Endothelial cell of umbilical vein (primary cell): ENCODE results near the gene TIMMDC1.

ENCODE experiments used
- CTCF ChIP-seq, 2 donors: IDR thresholded peaks; 1 replicate in 1 of 2; 2 replicates in 1 of 2; pipeline ENCODE4 v1.5.1; 2011; ENCODE audit warnings: low read length in 2 of 2, mild to moderate bottlenecking in 2 of 2, moderate library complexity in 2 of 2, control low read depth in 1 of 2, inconsistent platforms in 1 of 2, low read depth in 1 of 2; ENCODE audit not compliant: insufficient read depth in 1 of 2; ENCODE audit errors: extremely low read depth in 1 of 2
- EZH2 ChIP-seq: IDR thresholded peaks from 2 replicates; pipeline ENCODE4 v1.6.1; 2012; ENCODE audit warnings: borderline replicate concordance, low read depth, mild to moderate bottlenecking, moderate library complexity, low read length, inconsistent platforms; ENCODE audit not compliant: severe bottlenecking
- MAX ChIP-seq: IDR thresholded peaks from 2 replicates; pipeline ENCODE4 v1.6.1; 2011; ENCODE audit not compliant: insufficient read depth, insufficient read length
- POLR2A ChIP-seq: IDR thresholded peaks from 2 replicates; pipeline ENCODE4 v1.6.1; 2012; ENCODE audit warnings: low read depth, mild to moderate bottlenecking, control low read depth, low read length

- TF ChIP-seq POLR2A, result no peak
- no peak for TF ChIP-seq CTCF (IDR thresholded peaks at IDR 0.05; ENCODE audit: extremely low read depth in 1 of 2, insufficient read depth in 1 of 2, low read depth in 1 of 2, low read length in 2 of 2)
- no peak for TF ChIP-seq EZH2
- no peak for TF ChIP-seq MAX
Measured at GRCh38 chr3:119530456-119530855, 32.1 kb downstream of the TIMMDC1 start.
